ENCODE data around the gene LRRN4.
"Not testable (repeated sequence)": the region's sequence is repeated elsewhere in the genome, so short reads cannot be mapped to it uniquely, and the experiment has no call there.

LRRN4 gene

DNA sequence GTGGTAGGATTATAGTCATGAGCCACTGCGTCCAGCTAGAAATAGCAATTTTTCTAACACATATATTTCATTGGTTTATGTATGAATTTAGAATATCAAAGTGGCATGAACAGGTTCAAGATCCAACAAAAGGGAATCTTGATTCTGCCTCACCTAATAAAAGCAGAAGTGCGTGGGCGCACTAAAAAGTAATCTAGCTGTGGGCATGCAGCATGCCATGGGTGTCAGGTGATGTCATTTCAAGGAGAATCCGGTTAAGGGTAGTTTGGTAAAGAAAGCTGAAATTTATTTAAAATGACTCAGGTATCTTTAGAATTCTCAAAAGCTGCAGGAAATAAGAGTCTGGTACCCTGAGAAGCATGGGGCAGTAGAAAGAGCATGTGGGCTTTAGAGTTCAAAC, 17.6 kb downstream of the LRRN4 start:
- H4K20me1 ChIP-seq (ENCODE audit: control insufficient read depth, insufficient read depth, low read depth, low read length): no peaks in the 10 kb centered on the region
- no peak for TF ChIP-seq EZH2phosphoT487 (IDR thresholded peaks at IDR 0.05; ENCODE audit: borderline replicate concordance, low read length)
- TF ChIP-seq, protein P1, sequence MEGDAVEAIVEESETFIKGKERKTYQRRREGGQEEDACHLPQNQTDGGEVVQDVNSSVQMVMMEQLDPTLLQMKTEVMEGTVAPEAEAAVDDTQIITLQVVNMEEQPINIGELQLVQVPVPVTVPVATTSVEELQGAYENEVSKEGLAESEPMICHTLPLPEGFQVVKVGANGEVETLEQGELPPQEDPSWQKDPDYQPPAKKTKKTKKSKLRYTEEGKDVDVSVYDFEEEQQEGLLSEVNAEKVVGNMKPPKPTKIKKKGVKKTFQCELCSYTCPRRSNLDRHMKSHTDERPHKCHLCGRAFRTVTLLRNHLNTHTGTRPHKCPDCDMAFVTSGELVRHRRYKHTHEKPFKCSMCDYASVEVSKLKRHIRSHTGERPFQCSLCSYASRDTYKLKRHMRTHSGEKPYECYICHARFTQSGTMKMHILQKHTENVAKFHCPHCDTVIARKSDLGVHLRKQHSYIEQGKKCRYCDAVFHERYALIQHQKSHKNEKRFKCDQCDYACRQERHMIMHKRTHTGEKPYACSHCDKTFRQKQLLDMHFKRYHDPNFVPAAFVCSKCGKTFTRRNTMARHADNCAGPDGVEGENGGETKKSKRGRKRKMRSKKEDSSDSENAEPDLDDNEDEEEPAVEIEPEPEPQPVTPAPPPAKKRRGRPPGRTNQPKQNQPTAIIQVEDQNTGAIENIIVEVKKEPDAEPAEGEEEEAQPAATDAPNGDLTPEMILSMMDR (IDR thresholded peaks at IDR 0.05; ENCODE audit: low read depth, low read length, poor library complexity, severe bottlenecking): no peak
- H3K36me3 ChIP-seq (ENCODE audit: control insufficient read depth, low read length): peaks cover 71% of the 10 kb centered on the region
- no peaks in the 10 kb centered on the region for H3K9me3 ChIP-seq (ENCODE audit: control insufficient read depth, insufficient read depth, low read length)
- H3K4me1 ChIP-seq (ENCODE audit: control insufficient read depth, low read length): no peaks in the 10 kb centered on the region
- no peak overlapping the region for H3K4me3 ChIP-seq (ENCODE audit: low read length)
- no peaks in the 10 kb centered on the region for H3K9me2 ChIP-seq (replicated peaks; ENCODE audit: control insufficient read depth, low read length)
- H3K27me3 ChIP-seq (ENCODE audit: control insufficient read depth, low read length): no peaks in the 10 kb centered on the region
- H3K4me2 ChIP-seq (ENCODE audit: low read length): no peak overlapping the region
- H3K79me2 ChIP-seq (ENCODE audit: control insufficient read depth, low read length): no peaks in the 10 kb centered on the region
- H3K27ac ChIP-seq (ENCODE audit: low read depth, low read length): no peak overlapping the region
- no peaks in the 10 kb centered on the region for H3F3A ChIP-seq (ENCODE audit: control insufficient read depth, insufficient read depth)

- no peaks in the 10 kb centered on the region for H4K20me1 ChIP-seq (ENCODE audit: control insufficient read depth, insufficient read depth, low read depth, low read length)
- H3K9me3 ChIP-seq (ENCODE audit: control insufficient read depth, insufficient read depth, low read length): no peaks in the 10 kb centered on the region
- H3K79me2 ChIP-seq (ENCODE audit: control insufficient read depth, low read length): no peaks in the 10 kb centered on the region
- H3K4me3 ChIP-seq (ENCODE audit: low read length): no peak overlapping the region
- no peaks in the 10 kb centered on the region for H3K9me2 ChIP-seq (replicated peaks; ENCODE audit: control insufficient read depth, low read length)
- H3K36me3 ChIP-seq (ENCODE audit: control insufficient read depth, low read length): peaks cover 64% of the 10 kb centered on the region
- no peaks in the 10 kb centered on the region for H3K27me3 ChIP-seq (ENCODE audit: control insufficient read depth, low read length)
- no peaks in the 10 kb centered on the region for H3F3A ChIP-seq (ENCODE audit: control insufficient read depth, insufficient read depth)
- no peak for TF ChIP-seq EZH2phosphoT487 (IDR thresholded peaks at IDR 0.05; ENCODE audit: borderline replicate concordance, low read length)
- TF ChIP-seq, protein P1 (IDR thresholded peaks at IDR 0.05; ENCODE audit: low read depth, low read length, poor library complexity, severe bottlenecking): no peak
- H3K4me2 ChIP-seq (ENCODE audit: low read length): no peak overlapping the region
- H3K27ac ChIP-seq (ENCODE audit: low read depth, low read length): no peak overlapping the region
- H3K4me1 ChIP-seq (ENCODE audit: control insufficient read depth, low read length): no peaks in the 10 kb centered on the region
These were observed 19.5 kb downstream of the LRRN4 start for GRCh38 chr20:6034134-6034969.

- not testable (repeated sequence) for H3K4me1 ChIP-seq (ENCODE audit: control insufficient read depth, low read length); H3K4me2 ChIP-seq (ENCODE audit: low read length); H3K9me2 ChIP-seq (replicated peaks; ENCODE audit: control insufficient read depth, low read length); H3F3A ChIP-seq (ENCODE audit: control insufficient read depth, insufficient read depth); H3K27me3 ChIP-seq (ENCODE audit: control insufficient read depth, low read length); H4K20me1 ChIP-seq (ENCODE audit: control insufficient read depth, insufficient read depth, low read depth, low read length); H3K27ac ChIP-seq (ENCODE audit: low read depth, low read length); H3K79me2 ChIP-seq (ENCODE audit: control insufficient read depth, low read length); H3K9me3 ChIP-seq (ENCODE audit: control insufficient read depth, insufficient read depth, low read length); H3K4me3 ChIP-seq (ENCODE audit: low read length)
- H3K36me3 ChIP-seq (ENCODE audit: control insufficient read depth, low read length): peaks cover 61% of the 10 kb centered on the region
These were observed 21.0 kb downstream of the LRRN4 start for GRCh38 chr20:6032907-6033306.

DNA sequence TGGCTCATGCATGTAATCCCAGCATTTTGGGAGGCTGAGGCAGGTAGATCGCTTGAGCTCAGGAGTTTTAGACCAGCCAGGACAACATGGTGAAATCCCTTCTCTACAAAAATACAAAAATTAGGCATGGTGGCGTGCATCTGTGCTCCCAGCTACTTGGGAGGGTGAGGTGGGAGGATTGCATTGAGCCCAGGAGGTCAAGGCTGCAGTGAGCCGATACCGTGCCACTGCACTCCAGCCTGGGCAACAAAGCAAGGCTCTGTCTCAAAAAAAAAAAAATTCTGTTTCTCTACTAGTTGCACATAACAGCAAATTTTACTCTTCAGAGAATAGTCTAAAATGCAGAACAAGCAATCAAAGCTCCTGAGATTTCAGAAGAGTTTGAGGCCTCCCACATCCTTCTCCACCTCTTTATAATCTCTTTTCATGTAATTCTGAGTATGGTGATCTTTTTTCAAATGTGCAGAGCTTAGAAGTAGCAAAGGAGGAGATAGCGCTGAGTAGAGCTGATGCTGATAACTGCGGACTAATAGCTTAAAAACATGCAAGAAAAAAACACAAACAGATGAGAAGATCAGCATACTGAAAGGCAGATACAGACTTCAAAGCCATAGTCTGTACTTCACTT, 23.3 kb downstream of the LRRN4 start:
- Histone ChIP-seq H3K27me3 (ENCODE audit: control insufficient read depth, low read length) (no peaks in the 10 kb centered on the region), H4K20me1 (ENCODE audit: control insufficient read depth, insufficient read depth, low read depth, low read length) (no peaks in the 10 kb centered on the region; the same call in 1 of the 2 replicates), H3K9me3 (ENCODE audit: control insufficient read depth, insufficient read depth, low read length) (no peaks in the 10 kb centered on the region), H3K27ac (ENCODE audit: low read depth, low read length) (no peak overlapping the region), H3K79me2 (ENCODE audit: control insufficient read depth, low read length) (peaks cover 14% of the 10 kb centered on the region), H3K9me2 (replicated peaks; ENCODE audit: control insufficient read depth, low read length) (no peaks in the 10 kb centered on the region), H3K4me2 (ENCODE audit: low read length) (no peak overlapping the region), H3F3A (ENCODE audit: control insufficient read depth, insufficient read depth) (no peaks in the 10 kb centered on the region), H3K36me3 (ENCODE audit: control insufficient read depth, low read length) (peaks cover 56% of the 10 kb centered on the region), H3K4me3 (ENCODE audit: low read length) (no peak overlapping the region), H3K4me1 (ENCODE audit: control insufficient read depth, low read length) (0 out of 2 replicates have a peak, but pooled peaks cover 3% of the 10 kb centered on the region)
- TF ChIP-seq, protein P1 (IDR thresholded peaks at IDR 0.05; ENCODE audit: low read depth, low read length, poor library complexity, severe bottlenecking): no peak
- no peak for TF ChIP-seq EZH2phosphoT487 (IDR thresholded peaks at IDR 0.05; ENCODE audit: borderline replicate concordance, low read length)

All from DOHH2 (cell line).